ENCODE results near the gene LCE3B.

LCE3B gene

DNA sequence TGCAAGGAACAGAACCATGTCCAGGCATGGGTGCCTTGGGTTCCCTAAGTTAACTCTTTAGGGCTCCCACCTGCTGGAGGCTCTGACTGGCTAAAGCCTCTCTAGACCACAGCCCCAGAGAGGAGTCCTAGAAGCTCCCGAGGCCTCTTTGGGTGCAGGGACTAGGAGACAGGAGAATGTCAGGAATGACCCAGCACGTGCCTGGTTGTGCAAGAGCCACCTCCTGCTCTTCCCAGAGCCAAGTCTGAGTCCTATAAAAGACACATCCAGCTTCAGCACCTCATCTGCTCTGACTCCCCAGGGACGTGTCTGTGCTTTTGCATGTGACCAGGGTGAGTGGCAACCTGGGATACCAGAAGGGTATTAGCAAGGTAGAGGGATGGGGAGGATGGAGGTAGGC is 49.5 kb downstream of the LCE3B start, which contains the start of gene LCE2D:
TSS of gene LCE2D (plus strand) at position 283 of the 400 bp plus-strand sequence. CDS start 726 bp downstream, outside the sequence.
- no peak for DNase-seq
